Transverse colon (tissue), 4 donors: ENCODE data around the gene MRPL34. TPM values are rescaled to one million over a fixed set of nuclear protein-coding genes. Genes with fewer than 3 reads are reported as not detected.

Experiments
- DNase-seq: peaks from one replicate; pipeline ENCODE4 v3.0.0-alpha.2; 2019
- H3K27ac ChIP-seq, 4 donors: fragments of 200-600 bp; sonication (generic); 2 replicates each; pipeline ENCODE4 v1.5.1; 2016 to 2018; ENCODE audit warnings: inconsistent platforms in 4 of 4
- H3K27me3 ChIP-seq: fragments of 200-600 bp; sonication (generic); 2 replicates; pipeline ENCODE4 v1.5.1; 2017; ENCODE audit warnings: inconsistent platforms
- H3K36me3 ChIP-seq, 4 donors: fragments of 200-600 bp; sonication (generic); 2 replicates each; pipeline ENCODE4 v1.5.1; 2017 to 2019; ENCODE audit warnings: inconsistent platforms in 4 of 4
- H3K4me1 ChIP-seq, 4 donors: fragments of 200-600 bp; sonication (generic); 2 replicates each; pipeline ENCODE4 v1.5.1; 2017 to 2020; ENCODE audit warnings: inconsistent platforms in 4 of 4
- H3K4me3 ChIP-seq, 4 donors: fragments of 200-600 bp; sonication (generic); 1 replicate in 1 of 4; 2 replicates in 3 of 4; pipeline versions ENCODE4 v1.5.1 to v1.6.1; 2017 to 2019; ENCODE audit warnings: inconsistent platforms in 4 of 4
- H3K9me3 ChIP-seq, 2 donors: fragments of 200-600 bp; sonication (generic); 2 replicates each; pipeline ENCODE4 v1.5.1; 2017 to 2019; ENCODE audit warnings: inconsistent platforms in 2 of 2
- EP300 ChIP-seq: sonication (generic); formaldehyde crosslinking; IDR thresholded peaks from one replicate; pipeline ENCODE4 v1.6.1; 2017; ENCODE audit warnings: antibody characterized with exemption, low read depth
- POLR2A ChIP-seq: fragments of 450-650 bp; IDR thresholded peaks from one replicate; pipeline ENCODE4 v1.6.1; 2016; ENCODE audit warnings: antibody characterized with exemption, mild to moderate bottlenecking, moderate library complexity
- POLR2AphosphoS5 ChIP-seq, 3 donors: sonication (generic); formaldehyde crosslinking; IDR thresholded peaks; one replicate each; pipeline ENCODE4 v1.6.1; 2016; ENCODE audit warnings: antibody characterized with exemption in 3 of 3
- WGBS, 2 donors: methylation state at CpG; one replicate each; pipeline ENCODE4 v1.1.5; 2018; ENCODE audit warnings: low coverage in 1 of 2; 5-methylcytosine and 5-hydroxymethylcytosine counted together
- in situ Hi-C, 4 donors: fragments of 200-750 bp; cut with MboI; loops; one replicate each; pipeline versions ENCODE4 v1.15.0 to v1.15.1; 2017; ENCODE audit warnings: low sequenced_read_pairs in 3 of 4, low pct_ligation_motif_present in 1 of 4, low pct_unique_long_range_greater_than_20kb in 1 of 4
- intact Hi-C: fragments of 100-400 bp; cut with DNase I; formaldehyde crosslinking; loops from one replicate; pipeline ENCODE4 v1.15.1; 2023; ENCODE audit warnings: low total_unique reads
- total RNA-seq, 4 donors: library from RNA; depleted of rRNA; stranded (reverse); fragments of >200 nt; gene quantifications; one replicate each; pipeline ENCODE4 v1.1.0, GENCODE V29; 2016
- TF ChIP-seq, protein P1 (sequence below), 5 experiments: fragments of 200-600 bp in 3 of 5; fragments of 450-650 bp in 2 of 5; sonication (generic) in 3 of 5; IDR thresholded peaks; 1 replicate in 2 of 5; 2 replicates in 3 of 5; pipeline ENCODE4 v1.5.1; 2016 to 2017; ENCODE audit warnings: antibody characterized with exemption in 5 of 5, inconsistent platforms in 3 of 5, mild to moderate bottlenecking in 2 of 5, moderate library complexity in 1 of 5

Gene MRPL34
- total RNA-seq, 4 donors from 2014 or later, result 243 to 390 (median 272) TPM

DNA sequence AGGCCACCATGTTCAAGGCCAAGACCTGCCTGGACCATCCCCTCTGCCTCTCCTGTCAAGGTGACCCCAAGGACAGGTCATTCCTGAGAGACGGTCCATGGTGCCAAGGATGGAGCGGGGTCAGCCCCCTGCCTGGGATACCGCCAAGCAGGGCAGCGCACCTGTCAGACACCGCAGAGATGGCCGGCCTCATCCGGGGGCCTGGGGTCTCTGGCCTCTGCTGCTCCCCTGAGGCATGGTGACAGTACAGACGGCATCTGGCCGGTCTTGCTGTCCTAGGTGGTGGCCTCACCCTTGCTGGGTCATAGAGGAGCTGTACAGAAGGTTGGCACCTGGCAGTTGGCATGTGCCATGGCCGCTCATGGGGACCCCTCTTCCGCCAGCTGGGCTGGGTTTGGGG is 14.8 kb downstream of the MRPL34 start:
- peaks cover 0 to 24% (median 12%) of the 10 kb centered on the region in 4 donors for H3K36me3 ChIP-seq
- no peak overlapping the region for H3K27ac ChIP-seq
- no peaks in the 10 kb centered on the region for H3K27me3 ChIP-seq
- H3K4me3 ChIP-seq, result no peak overlapping the region
- in situ Hi-C loops, result no loop called here
- intact Hi-C loops, result no loop called here
- WGBS, 2 donors, result 89% methylated on average over 9 of the region's 11 CpGs; no CpG with 5 or more reads in 1 of the 2 donors
- DNase-seq, result no peak
- TF ChIP-seq, protein P1, sequence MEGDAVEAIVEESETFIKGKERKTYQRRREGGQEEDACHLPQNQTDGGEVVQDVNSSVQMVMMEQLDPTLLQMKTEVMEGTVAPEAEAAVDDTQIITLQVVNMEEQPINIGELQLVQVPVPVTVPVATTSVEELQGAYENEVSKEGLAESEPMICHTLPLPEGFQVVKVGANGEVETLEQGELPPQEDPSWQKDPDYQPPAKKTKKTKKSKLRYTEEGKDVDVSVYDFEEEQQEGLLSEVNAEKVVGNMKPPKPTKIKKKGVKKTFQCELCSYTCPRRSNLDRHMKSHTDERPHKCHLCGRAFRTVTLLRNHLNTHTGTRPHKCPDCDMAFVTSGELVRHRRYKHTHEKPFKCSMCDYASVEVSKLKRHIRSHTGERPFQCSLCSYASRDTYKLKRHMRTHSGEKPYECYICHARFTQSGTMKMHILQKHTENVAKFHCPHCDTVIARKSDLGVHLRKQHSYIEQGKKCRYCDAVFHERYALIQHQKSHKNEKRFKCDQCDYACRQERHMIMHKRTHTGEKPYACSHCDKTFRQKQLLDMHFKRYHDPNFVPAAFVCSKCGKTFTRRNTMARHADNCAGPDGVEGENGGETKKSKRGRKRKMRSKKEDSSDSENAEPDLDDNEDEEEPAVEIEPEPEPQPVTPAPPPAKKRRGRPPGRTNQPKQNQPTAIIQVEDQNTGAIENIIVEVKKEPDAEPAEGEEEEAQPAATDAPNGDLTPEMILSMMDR (IDR thresholded peaks at IDR 0.05), result no peak
- TF ChIP-seq POLR2A, result no peak
- no peak for TF ChIP-seq POLR2AphosphoS5 (IDR thresholded peaks at IDR 0.05)
- TF ChIP-seq EP300, result no peak
- H3K9me3 ChIP-seq, result no peaks in the 10 kb centered on the region
- H3K4me1 ChIP-seq, result peaks cover 0 to 12% (median 8%) of the 10 kb centered on the region in 4 donors

- in situ Hi-C loops (no loop called here), intact Hi-C loops (no loop called here)
- TF ChIP-seq POLR2A (no peak), POLR2AphosphoS5 (IDR thresholded peaks at IDR 0.05) (no peak), EP300 (no peak)
- TF ChIP-seq, protein P1 (IDR thresholded peaks at IDR 0.05), result no peak
- WGBS, 2 donors, result 88 to 91% methylated on average over 5 to 19 of the region's 19 CpGs
- Histone ChIP-seq H3K27ac (no peak overlapping the region), H3K4me3 (no peak overlapping the region), H3K27me3 (no peaks in the 10 kb centered on the region), H3K36me3 (peaks cover 0 to 19% (median 8%) of the 10 kb centered on the region in 4 donors), H3K4me1 (peaks cover 0 to 10% (median 7%) of the 10 kb centered on the region in 4 donors), H3K9me3 (no peaks in the 10 kb centered on the region)
- no peak for DNase-seq
These were observed 16.2 kb downstream of the MRPL34 start for GRCh38 chr19:17321655-17322489.

DNA sequence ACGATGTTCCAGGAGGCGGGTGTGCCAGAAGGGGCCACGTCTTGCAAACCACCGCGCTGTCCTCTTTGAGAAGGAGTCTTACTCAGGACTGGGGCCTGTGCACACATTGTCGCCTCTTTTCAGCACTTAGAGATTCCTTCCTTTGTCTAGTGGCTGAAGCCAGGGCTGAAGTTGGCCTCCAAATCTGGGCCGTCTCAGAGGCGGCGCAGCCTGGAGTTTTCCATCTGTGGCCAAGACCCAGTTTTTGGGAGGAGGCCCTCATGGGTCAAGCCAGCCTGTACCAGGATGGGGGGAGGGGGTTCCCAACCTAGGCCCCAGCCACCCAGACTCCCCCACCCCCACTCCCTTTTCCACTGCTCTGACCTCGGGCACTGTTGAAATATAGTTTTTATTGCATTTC is 17.2 kb downstream of the MRPL34 start:
- Histone ChIP-seq H3K4me3 (no peak overlapping the region), H3K27me3 (no peaks in the 10 kb centered on the region), H3K9me3 (no peaks in the 10 kb centered on the region), H3K27ac (no peak overlapping the region), H3K36me3 (peaks cover 0 to 19% (median 8%) of the 10 kb centered on the region in 4 donors), H3K4me1 (peaks cover 4 to 13% (median 7%) of the 10 kb centered on the region in 4 donors)
- DNase-seq, result no peak
- no peak for TF ChIP-seq EP300
- TF ChIP-seq, protein P1 (IDR thresholded peaks at IDR 0.05), result no peak
- no peak for TF ChIP-seq POLR2A
- TF ChIP-seq POLR2AphosphoS5 (IDR thresholded peaks at IDR 0.05), result no peak
- intact Hi-C loops, result no loop called here
- WGBS, 2 donors, result 78 to 87% methylated on average over 4 to 9 of the region's 10 CpGs
- in situ Hi-C loops, result no loop called here

- intact Hi-C loops, result no loop called here
- no peak overlapping the region for H3K4me3 ChIP-seq
- H3K4me1 ChIP-seq, result peaks cover 4 to 16% (median 11%) of the 10 kb centered on the region in 4 donors
- TF ChIP-seq POLR2A (no peak), POLR2AphosphoS5 (IDR thresholded peaks at IDR 0.05) (no peak), EP300 (no peak)
- TF ChIP-seq, protein P1 (IDR thresholded peaks at IDR 0.05), result no peak
- in situ Hi-C loops, result no loop called here
- peak overlapping the region in 1 of 4 donors; percentile 21 for H3K27ac ChIP-seq
- H3K9me3 ChIP-seq, result no peaks in the 10 kb centered on the region
- whole genome bisulfite sequencing, 2 donors, result 55% methylated on average over 13 of the region's 56 CpGs; no CpG with 5 or more reads in 1 of the 2 donors
- peaks cover 0 to 19% (median 8%) of the 10 kb centered on the region in 4 donors for H3K36me3 ChIP-seq
- no peak for DNase-seq
- no peaks in the 10 kb centered on the region for H3K27me3 ChIP-seq
These were observed 17.8 kb downstream of the MRPL34 start for GRCh38 chr19:17323300-17323963.
